H7 (cell line): ENCODE measurements around the gene ALOXE3. TPM values are rescaled to one million over a fixed set of nuclear protein-coding genes. Genes with fewer than 3 reads are reported as not detected.

Experiments used
- DNase-seq: peaks from one replicate; pipeline ENCODE4 v3.0.0; 2012
- H3K27me3 ChIP-seq: 2 replicates; pipeline ENCODE4 v1.6.0; 2011; ENCODE audit warnings: mild to moderate bottlenecking, low read length; ENCODE audit not compliant: control insufficient read depth, insufficient read depth
- H3K36me3 ChIP-seq: replicated peaks from 2 replicates; pipeline ENCODE4 v1.5.1; 2011; ENCODE audit warnings: low read length; ENCODE audit not compliant: control insufficient read depth, insufficient read depth
- H3K4me3 ChIP-seq: 2 replicates; pipeline ENCODE4 v1.5.1; 2011; ENCODE audit warnings: low read depth, mild to moderate bottlenecking, control low read depth, low read length, moderate library complexity; ENCODE audit not compliant: insufficient read depth
- total RNA-seq: library from RNA; depleted of rRNA; stranded (reverse); fragments of >200 nt; shearing (Covaris generic); gene quantifications from 2 replicates; pipeline ENCODE4 v1.2.3, GENCODE V29; 2014; rRNA removed

The ALOXE3 gene
- total RNA-seq, 1 experiment from 2014 or later, result not detected

DNA sequence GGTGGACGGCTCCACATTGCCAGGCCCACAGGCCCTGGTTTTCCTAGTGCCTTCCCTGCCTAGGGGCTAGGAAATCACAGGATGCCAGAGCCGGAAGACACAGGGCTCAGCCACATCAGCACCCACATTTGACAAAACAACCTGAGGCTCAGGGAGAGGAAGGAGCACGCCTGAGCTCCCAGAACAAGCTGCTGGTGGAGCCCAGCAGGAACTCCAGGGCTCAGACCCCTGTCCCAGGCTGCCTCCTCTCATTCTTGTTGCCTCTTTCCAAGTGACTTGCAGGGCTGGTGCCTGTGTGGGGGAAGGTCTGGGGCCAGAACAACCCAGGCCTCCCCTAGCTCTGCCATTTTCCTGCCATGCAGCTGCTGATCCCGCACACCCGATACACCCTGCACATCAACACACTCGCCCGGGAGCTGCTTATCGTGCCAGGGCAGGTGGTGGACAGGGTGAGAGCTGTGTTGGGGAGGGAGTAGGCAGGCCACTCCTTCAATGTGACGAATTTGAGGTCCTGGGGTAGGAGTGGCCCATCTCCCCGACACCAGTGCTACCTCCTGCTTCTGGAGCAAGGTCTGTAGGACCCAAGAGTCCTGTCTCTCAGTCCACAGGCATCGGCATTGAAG lies 71.9 kb downstream of the ALOXE3 start:
- H3K36me3 ChIP-seq, result no peaks in the 10 kb centered on the region
- DNase-seq, result no peak
- no peak overlapping the region for H3K4me3 ChIP-seq
- H3K27me3 ChIP-seq, result no peaks in the 10 kb centered on the region

Other genes starting within 250 kb of the ALOXE3 start
- gene CHD3, start 229.7 kb downstream of the ALOXE3 start, total RNA-seq, result 30.1 TPM in 2 replicates
- gene RNF227, start 202.2 kb downstream of the ALOXE3 start, total RNA-seq, result 0.17 and 2.0 TPM in 2 replicates
- 0.37 TPM in 1 of 2 replicates, not detected in the other for gene KCNAB3, start 188.7 kb downstream of the ALOXE3 start, total RNA-seq
- 8.1 and 12.0 TPM in 2 replicates for gene TRAPPC1, start 186.6 kb downstream of the ALOXE3 start, total RNA-seq
- gene CNTROB, start 186.3 kb downstream of the ALOXE3 start, total RNA-seq, result 5.5 and 6.8 TPM in 2 replicates
- gene GUCY2D, start 115.9 kb downstream of the ALOXE3 start, total RNA-seq, result not detected in 2 replicates
- gene ALOX15B, start 79.5 kb downstream of the ALOXE3 start, total RNA-seq, result not detected in 2 replicates
- not detected in 2 replicates for gene ALOX12B, start 30.8 kb downstream of the ALOXE3 start, total RNA-seq
- gene HES7, start 5.6 kb upstream of the ALOXE3 start, total RNA-seq, result 1.3 and 2.1 TPM in 2 replicates
- 19.2 and 32.4 TPM in 2 replicates for gene PER1, start 33.9 kb upstream of the ALOXE3 start, total RNA-seq
- 7.3 and 10.5 TPM in 2 replicates for gene VAMP2, start 44.4 kb upstream of the ALOXE3 start, total RNA-seq
- gene TMEM107, start 57.9 kb upstream of the ALOXE3 start, total RNA-seq, result 27.7 and 40.7 TPM in 2 replicates
- gene BORCS6, start 71.7 kb upstream of the ALOXE3 start, total RNA-seq, result 9.9 and 10.7 TPM in 2 replicates
- 209 and 254 TPM in 2 replicates for gene AURKB, start 92.1 kb upstream of the ALOXE3 start, total RNA-seq
- 14.1 and 14.3 TPM in 2 replicates for gene CTC1, start 129.5 kb upstream of the ALOXE3 start, total RNA-seq
- 101 and 122 TPM in 2 replicates for gene PFAS, start 130.8 kb upstream of the ALOXE3 start, total RNA-seq
- gene RANGRF, start 170.2 kb upstream of the ALOXE3 start, total RNA-seq, result 12.7 TPM in 2 replicates
- gene SLC25A35, start 176.9 kb upstream of the ALOXE3 start, total RNA-seq, result 2.3 and 5.6 TPM in 2 replicates
- 1.00 and 1.6 TPM in 2 replicates for gene ARHGEF15, start 191.7 kb upstream of the ALOXE3 start, total RNA-seq
- not detected in 2 replicates for gene ODF4, start 221.3 kb upstream of the ALOXE3 start, total RNA-seq